Pons (tissue), 1 donor: Measurements from ENCODE around the gene GRIK4.

Source experiments
- DNase-seq: peaks from one replicate; pipeline ENCODE4 v3.0.0-alpha.2; 2016; ENCODE audit warnings: low spot score

The GRIK4 gene

DNA sequence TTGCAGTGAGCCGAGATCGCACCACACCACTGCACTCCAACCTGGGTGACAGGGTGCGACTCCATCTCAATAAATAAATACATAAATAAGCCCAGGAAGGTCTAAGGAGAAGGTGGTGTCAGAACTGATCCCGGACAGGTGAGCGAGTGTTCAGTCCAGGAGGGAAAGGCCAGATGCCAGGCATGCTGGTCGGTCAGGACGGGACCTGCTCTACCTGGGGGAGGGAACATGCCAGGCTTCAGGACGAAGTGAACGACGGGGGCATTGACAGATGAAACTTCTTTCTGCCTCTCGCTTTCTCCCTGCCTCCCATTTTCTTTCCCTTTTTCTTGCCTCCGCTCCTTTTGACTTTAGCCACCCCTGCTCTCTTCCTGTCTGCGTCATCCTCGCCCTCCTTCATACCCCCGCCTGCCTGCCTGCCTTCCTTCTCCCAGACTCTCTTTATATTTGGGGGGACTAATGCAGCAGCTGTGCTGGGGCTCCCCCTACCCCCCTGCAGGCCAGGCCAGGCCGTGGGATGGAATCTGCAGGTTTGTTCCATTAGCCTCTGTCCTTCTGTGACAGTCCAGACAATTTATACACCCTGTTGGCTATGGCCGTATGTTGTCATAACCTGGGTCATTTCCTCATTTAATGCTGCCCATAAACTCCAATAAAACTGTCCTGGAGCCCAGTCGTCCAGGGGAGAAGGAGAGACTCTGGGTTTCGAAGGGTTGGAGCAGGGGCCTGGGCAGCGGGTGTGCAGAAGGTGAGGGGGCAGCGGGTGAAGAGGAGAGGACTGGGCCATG lies 303.2 kb downstream of the GRIK4 start:
- DNase-seq = no peak

DNA sequence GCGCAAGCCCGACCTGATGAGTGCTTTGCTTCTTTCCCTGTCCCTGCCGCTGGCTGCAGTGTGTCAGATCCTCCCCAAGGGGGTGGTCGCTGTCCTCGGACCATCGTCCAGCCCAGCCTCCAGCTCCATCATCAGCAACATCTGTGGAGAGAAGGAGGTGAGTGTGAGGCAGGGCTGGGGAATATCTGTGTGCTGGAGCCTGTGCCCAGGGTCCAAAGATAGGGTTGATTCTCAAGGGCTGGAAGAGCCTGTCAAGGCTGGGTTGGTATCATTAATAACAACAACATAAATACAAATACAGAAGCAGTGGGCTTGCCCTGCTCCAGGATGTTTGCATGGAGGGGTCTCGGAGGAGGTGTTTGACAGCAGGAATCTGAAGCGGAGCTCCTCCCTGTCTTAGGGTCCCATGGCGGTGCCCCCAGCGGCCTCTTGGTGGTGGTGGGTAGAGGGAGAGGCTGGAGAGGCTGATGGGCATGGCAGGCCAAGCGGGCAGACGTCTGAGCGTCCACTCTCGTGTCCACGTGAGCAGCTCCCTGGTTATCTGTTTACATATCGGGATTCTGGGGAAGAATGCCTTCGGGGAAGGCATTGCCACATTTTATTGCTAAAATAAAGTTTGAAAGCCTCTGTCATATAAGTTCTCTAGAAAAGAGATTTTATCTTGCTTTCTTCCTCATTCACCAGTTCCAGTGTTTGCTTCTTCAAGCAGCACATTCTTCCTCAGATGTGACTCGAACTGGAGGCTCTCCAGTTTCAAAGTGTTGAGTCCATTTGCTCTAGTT lies 304.0 kb downstream of the GRIK4 start:
- no peak for DNase-seq

DNA sequence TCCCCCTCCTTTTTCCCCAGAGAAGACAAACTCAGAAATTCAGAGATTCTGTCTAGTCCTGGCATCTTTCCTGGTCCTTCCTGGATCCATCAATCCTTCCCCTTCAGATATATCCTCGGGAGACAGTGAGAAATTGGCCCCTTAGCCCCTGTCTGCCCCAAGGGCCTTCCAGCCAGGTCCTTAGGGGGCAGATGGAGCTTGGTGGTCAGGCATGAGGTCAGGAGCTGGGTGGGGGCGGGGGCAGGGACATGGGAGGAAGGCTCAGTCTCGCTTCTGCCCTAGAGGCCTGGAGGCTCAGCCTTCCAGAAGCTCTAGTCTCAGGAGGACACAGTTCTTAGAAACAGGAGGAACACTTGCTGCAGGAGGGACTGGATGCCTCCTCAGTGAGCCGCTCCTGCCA lies 304.6 kb downstream of the GRIK4 start:
- no peak for DNase-seq

DNA sequence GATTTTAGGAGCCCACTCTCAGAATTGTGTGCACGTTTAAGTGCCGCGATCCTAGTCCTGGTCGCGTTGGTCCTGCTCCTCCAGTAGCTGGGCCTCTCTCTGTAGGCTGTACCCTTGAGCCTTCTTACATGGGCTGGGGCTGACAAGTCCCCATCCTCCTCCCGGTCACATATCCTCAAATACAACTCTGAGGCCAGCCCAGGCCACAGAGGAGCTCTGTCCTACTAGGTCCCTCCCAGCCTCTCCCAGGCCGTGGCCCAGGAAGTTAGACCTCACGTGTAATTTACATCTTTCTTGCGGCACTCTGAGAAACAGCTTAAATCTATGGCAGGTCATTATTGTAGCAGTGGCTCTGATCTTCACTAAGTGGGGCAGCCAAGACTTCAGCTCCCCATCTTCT lies 305.2 kb downstream of the GRIK4 start:
- DNase-seq = no peak

DNA sequence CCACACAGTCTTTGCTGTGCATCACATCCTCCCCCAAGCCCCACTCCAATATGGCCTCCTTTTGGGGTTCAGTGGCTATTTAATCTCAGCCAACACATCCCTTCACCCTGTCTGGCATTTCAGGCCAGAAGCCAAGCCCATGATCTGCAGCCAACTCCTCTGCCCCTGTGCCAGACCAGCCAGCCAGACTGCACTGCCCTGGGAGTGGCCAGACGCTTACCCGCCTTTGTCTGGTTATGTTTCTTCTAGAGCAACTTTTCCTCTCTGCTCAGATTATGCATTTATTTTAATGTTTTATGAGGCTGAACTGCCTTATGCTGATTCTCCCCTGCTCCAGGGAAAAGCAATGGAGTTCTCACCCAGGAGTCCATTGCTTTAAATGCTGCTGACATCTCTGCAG lies 305.6 kb downstream of the GRIK4 start:
- peak; percentile 29 for DNase-seq

DNA sequence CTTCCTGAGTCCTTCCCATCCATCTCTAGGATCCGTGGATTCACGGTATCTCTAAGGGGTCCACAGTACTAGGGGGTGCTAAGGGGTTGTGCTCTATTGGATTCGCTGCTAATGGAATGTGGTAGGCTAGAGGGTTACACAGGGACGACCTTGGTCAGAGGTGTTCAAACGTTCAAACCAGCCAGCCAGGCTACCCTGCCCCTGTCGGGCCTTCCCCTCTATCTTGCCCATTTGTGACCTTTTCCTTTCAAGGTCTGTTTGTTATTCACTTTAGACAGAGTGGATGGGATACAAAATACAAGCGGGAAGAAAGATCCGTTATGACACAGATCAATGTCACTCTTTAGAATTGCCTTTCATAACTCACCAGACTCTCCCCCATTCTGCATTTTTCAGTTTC lies 306.5 kb downstream of the GRIK4 start:
- DNase-seq = no peak

DNA sequence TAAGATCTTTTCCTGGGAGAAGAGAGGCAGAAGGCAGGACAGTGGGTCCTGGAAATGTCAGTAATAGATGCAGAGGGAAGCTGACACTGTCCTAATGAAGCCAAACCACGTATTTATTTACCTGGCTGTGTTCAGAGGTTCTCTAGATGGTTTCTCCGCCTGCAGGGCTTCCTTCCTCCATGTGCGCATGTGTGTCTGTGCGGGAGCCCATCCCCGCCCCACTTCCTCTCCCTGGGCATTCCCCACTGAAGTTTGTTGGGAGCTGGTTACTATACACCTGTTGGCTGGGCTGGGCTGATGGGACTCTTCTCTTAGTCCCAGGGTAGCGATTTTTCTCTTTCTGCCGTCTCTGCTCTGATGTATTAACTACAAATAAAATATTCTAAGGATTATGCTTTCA lies 307.5 kb downstream of the GRIK4 start:
- no peak for DNase-seq

DNA sequence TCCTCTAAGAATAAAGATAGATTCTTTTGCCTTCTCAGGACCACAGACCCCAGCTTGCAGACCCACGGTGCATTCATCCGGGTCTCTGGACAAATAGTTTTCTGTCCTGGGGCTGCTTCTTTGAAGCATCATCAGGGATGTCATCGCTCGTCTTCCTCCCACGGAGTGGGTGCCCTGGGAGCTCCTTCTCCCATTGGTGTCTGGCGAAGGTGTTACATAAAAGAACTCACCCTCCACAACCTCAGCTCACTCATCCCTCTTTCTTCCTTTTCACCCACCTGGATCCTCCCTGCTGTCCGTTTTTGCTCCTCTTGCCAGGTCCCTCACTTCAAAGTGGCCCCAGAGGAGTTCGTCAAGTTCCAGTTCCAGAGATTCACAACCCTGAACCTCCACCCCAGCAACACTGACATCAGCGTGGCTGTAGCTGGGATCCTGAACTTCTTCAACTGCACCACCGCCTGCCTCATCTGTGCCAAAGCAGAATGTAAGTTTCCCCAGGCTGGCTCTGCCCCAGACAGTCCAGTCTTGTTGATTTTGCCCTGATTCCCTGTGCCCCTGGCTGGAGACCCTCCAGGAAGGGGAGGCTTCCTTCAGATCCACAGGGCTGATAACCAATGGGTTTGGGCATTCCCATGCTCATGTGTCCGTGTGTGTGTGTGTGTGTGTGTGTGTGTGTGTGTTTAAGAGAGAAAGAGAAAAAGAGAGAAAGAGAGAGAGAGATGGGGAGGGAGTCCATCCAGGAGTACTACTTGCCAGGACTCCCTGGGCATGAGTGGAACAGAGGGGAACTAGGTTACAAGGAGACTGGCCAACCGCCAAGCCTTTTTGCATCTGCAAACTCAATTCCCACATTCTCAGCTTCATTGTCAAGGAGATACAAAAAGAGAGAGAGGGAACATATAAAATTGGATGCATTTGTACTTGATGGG lies 308.2 kb downstream of the GRIK4 start:
- peak; percentile 41 for DNase-seq

DNA sequence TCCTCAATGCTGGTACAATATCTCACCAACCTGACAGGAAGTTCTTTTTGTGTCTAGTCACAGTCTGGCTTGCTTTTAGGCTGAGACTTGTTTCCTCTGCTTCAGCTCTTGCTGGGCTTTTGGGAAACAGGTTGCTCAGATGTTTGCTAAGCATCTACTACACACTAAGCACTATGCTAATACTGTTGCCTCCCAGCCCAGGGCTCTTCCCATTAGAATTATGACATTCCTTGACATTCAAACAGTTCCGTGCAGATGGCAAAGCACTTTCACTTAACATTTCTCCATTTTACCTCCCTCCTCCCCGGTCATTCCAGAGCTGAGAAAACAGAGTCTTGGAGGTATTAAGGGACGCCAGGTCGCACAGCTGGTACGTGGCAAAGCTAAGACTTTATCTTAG lies 311.6 kb downstream of the GRIK4 start:
- no peak for DNase-seq

DNA sequence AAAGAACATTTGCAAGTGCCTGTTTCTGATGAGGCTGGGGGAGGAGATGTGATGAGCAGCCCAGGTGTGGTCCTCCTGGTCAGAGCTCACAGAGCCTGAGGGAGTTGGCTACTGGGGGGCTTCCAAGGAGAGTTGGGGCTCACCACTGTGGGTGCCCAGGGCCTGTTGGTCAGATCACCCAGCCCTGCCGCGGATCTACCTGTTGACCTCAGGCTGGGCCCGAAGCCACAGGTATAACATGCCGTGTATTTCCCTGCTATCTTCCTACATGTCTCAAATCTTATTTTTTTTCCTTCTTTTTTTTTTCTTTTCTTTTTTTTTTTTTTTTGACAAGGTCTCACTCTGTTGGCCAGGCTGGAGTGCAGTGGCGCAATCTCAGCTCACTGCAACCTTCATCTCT lies 312.7 kb downstream of the GRIK4 start:
- DNase-seq = no peak

DNA sequence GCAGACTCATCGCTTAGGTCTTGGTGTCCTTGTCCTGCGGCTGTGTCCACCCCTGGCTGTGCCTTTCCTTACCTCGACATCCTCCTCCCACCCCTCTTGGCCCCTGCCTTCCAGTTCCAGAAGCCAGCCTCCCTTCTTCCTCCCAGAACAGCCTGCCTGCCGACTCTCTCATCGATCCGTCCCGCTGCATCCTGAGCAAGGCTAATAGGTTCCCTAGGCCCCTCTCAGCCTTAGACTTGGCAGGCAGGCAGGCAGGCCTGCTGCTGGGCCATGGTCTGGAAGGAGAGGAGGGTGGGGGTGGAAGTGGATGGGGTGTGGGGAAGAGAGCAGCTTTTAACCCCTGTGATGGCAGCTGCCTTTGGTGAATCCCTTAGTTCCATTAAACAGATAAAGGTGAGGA lies 315.6 kb downstream of the GRIK4 start:
- no peak for DNase-seq

DNA sequence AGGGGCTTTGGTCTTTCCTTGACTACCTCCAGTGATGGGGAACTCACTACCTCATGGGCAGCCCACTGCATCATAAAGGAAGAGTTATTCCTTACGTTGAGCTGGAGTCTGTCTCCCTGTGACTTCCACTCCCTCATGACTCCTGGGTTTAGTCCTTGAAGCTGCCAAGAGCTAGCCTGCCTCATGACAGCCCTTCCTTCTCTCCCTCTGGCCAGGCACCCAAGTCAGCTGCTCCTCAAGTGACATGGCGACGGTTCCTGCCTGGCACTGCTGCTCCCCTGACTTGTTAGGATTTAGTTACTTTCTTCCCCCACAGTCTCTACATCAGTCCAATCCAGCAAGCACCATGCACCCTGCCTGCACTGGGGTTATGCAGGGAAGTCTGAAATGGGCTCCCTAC lies 316.3 kb downstream of the GRIK4 start:
- peak; percentile 29 for DNase-seq

DNA sequence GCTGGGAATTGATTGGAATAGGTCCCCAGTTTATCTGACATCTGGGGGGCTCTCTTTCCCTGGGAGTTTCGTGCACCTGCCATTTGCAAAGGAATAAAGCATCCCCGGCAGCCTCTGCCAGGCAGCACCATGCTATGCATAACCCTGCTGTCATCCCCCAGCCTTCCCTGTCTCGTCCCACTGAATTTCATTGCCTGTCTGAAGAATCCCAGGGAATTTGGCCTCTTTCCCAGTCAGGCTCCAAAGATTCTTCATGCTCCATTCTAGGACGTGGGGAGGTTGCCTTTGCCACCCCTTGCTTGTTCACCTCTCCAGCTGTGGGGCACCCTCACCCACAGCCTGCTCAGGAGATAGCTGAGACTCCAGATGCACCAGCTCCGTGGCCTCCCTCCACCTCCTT lies 317.3 kb downstream of the GRIK4 start:
- DNase-seq = no peak

DNA sequence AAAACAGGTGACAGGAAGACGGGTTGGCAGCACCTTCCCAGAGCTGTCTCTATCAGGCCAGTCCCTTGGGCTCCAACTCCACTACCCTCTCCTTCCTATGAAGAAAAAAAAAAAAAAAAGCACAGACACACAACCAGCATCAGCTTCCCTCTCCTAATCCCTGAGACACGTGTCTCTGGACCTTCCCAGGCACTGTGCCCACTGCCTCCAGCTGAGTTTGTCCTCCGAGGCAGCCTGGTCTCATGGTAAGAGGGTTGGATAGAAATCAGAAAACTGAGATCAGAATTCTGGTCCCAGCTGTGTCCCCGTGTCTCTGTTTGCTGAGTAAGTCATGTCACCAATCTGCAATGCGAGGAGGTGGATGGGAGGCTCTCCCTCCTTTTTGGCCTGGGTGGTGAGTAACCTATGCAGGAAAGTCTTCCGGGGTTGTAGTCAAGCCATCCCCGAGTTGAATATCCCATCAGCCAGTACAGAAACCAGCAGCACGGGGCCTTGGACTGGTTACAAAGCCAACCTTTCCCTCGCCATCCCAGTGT lies 318.6 kb downstream of the GRIK4 start:
- DNase-seq = peak; percentile 43

DNA sequence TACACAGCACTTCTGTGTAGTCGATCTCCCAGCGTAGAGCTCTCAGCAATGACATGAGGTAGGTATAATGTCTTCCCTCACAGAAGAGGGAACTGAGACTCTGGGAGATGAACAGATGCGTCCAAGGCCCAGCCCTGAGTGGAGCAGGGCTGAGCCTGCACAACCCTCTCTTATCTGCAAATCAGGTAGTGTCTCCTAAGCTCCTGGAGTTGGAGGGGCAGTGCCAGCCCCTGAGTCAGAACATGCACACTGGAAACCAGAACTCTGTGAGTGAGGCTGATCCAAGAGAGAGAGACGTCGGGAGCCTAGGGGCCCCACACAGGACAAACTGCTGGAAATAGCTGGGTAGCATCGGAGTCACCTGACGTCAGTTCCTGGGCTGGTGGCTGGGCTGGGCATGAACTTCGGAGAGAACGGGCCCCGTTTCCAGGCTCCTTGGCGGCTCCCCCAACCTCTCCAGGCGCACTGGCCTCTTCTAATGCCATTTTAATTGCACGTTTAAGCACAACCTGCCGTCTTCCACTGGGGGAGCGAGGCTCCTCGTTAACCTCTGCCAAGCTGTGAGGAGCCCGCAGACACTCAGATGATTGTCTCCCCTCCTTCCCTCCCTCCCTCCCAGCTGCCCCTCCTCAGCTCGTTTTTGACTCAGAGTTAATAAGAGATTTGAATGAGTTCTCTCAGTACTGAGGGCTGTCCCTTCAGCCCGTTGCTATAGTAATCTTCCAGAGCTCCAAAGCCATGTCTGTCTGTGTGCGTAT lies 321.1 kb downstream of the GRIK4 start:
- peak; percentile 64 for DNase-seq

DNA sequence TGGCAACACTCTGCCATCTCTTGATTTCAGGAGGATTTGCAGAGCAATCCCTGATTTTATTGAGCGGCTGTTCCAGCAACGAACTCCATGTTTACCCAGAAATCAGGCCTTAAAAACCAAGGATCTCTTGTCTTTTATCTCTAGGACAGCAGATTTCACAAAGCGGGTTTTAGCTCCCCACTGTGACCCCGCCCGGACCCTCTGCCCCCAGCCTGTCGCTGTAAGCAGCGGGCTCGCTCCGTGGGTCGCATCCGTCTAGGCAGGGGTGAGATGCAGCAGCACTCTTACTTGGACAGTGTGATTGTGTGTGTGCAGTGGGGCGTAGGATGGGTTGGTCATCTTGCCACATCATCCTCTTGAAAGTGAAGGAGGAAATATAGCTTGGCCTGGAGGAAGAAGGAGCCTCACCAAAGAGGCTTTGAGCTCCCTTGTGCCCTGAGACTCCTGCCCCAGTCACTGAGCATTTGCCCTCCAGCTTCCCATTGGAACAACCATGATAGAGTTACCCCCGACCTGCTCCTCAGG lies 323.2 kb downstream of the GRIK4 start:
- no peak for DNase-seq

DNA sequence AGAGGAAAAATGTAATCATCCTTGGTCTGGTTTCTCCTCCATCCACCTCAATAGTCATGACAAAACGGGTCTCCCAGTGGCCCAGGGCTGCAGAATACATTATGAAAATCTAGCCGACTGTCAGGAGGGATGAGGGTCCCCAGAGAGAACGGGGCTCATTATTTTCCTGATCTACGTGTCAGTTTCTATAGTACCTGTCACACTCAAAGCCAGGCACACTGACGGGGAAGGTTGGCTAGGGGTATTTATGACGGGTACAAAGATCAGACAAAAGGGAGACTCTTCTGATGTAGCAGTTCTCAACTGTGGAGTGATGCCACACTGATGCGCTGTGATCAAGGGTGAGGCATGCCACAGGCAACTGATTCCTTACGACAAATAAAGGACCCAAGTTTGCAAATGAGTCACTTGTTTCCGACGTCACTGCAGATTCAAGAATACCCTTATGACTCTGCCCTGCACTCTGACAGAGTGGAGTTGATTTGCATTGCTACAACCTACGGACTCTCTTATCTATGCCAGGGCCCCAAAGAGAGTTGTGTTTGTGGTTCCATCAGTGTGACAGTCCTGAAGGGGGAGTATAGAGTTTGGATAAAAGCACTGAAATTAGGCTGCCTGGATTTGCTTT lies 324.2 kb downstream of the GRIK4 start:
- DNase-seq = no peak

DNA sequence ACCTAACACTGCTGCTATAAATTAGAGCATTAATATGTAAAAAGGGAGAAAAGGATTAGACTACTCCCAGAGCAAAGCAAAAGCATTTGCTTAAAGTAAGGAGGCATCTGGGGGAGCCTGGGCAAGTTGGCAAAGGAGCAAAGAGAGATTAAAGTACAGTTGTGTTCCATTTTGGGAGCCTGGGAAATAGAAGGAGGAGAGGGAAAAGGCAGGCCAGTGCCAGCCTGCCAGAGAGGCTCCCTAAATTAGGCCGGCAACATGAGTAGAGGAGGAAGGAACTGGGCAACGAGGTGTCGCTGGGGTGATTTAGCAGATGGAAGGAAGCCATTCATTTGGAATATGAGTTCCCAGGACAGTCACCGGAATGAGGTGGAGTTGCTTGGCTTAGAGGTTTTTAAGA lies 326.1 kb downstream of the GRIK4 start:
- no peak for DNase-seq

DNA sequence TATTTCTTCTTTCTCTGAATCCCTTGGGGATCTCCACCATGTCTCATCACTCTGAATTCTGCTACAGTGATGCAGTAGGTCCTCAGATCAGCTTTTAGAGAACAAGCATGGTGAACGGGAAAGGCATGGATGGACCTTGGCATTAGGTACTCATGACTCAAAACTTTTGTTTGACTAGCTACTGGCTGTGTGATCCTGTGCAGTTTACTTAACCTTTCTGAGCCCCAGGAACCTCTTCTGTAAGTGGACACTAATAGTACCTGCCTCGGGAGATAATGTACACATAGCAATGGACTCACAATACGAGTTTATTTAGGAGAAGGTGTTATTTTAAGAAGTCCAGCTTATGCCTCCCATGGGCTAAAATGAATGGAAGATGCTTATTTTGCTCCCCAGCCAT lies 327.7 kb downstream of the GRIK4 start:
- no peak for DNase-seq

DNA sequence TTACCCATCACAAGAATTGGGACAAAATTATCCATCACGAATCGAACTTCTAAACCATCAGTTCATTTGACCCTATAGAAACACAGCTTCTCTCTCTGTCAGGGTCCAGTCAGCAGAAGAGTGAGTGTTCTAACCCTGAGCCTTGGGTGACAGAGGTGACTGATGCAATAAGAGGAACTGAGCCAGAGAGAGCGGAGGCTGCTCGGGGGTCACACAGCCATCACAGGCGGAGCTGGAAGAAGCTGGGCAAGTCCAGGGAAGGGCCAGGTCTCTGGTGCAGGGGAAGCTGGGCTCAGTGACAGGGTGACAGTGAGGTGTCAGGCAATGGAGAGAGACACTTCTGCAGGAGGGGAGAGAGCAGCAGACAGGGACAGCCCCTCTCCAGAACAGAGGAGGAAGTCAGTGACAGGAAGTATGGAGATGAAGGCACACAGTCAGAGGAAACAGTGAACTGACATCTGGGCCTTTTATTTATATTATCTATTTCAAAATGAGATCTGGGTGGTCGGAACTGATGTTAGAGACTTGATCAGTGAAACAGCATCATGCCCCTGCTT lies 328.4 kb downstream of the GRIK4 start:
- no peak for DNase-seq
